ENCODE measurements around the gene PRR15L.
A peak's percentile ranks its signal among the peaks of the same experiment; 100 is the strongest.
"Not testable (repeated sequence)": the region's sequence is repeated elsewhere in the genome, so short reads cannot be mapped to it uniquely, and the experiment has no call there.

Gene PRR15L

GRCh38 chr17:47929218-47930000 lies 28.3 kb downstream of the PRR15L start:
- DNase-seq, result no peak

- DNase-seq, result no peak
These were observed 29.3 kb downstream of the PRR15L start for GRCh38 chr17:47928415-47928814.

GRCh38 chr17:47927821-47928400 lies 29.8 kb downstream of the PRR15L start:
- no peak for DNase-seq

- no peak for DNase-seq
These were observed 32.0 kb downstream of the PRR15L start for GRCh38 chr17:47925678-47925988.

GRCh38 chr17:47924785-47925677 lies 32.7 kb downstream of the PRR15L start:
- DNase-seq, result no peak

- not testable (repeated sequence) for DNase-seq
These were observed 37.8 kb downstream of the PRR15L start for GRCh38 chr17:47919889-47920288.

GRCh38 chr17:47918991-47919390 lies 38.7 kb downstream of the PRR15L start:
- DNase-seq, result no peak

GRCh38 chr17:47918006-47918405 lies 39.7 kb downstream of the PRR15L start:
- DNase-seq, result peak; percentile 19

- DNase-seq, result no peak
These were observed 40.1 kb downstream of the PRR15L start for GRCh38 chr17:47917581-47917980.

GRCh38 chr17:47916489-47917208 lies 41.0 kb downstream of the PRR15L start:
- DNase-seq, result no peak

- DNase-seq, result no peak
These were observed 41.8 kb downstream of the PRR15L start for GRCh38 chr17:47915776-47916398.

GRCh38 chr17:47914306-47914948 lies 43.3 kb downstream of the PRR15L start:
- DNase-seq, result no peak

- no peak for DNase-seq
These were observed 44.6 kb downstream of the PRR15L start for GRCh38 chr17:47913050-47913449.

- DNase-seq, result no peak
These were observed 49.6 kb downstream of the PRR15L start for GRCh38 chr17:47907932-47908562.

GRCh38 chr17:47906443-47906842 lies 51.2 kb downstream of the PRR15L start:
- DNase-seq, result no peak

GRCh38 chr17:47905221-47905733 lies 52.4 kb downstream of the PRR15L start:
- no peak for DNase-seq

GRCh38 chr17:47902039-47902744 lies 55.5 kb downstream of the PRR15L start:
- DNase-seq, result no peak

All from activated CD4-positive, alpha-beta T cell treated with anti-CD3 and anti-CD28 coated beads, Interleukin-10, Interleukin-2, amounts not matched to agents 100 ng/mL and 50 ng/mL, durations not matched to agents 16 hours and 8 hours (primary cell).